Muscle of leg (tissue), 11 donors: ENCODE results near the gene SGMS2. TPM values are rescaled to one million over a fixed set of nuclear protein-coding genes. Genes with fewer than 3 reads are reported as not detected.
A peak's percentile ranks its signal among the peaks of the same experiment; 100 is the strongest.
"Not testable (repeated sequence)": the region's sequence is repeated elsewhere in the genome, so short reads cannot be mapped to it uniquely, and the experiment has no call there.

Experiments
- DNase-seq: peaks from one replicate; pipeline ENCODE4 v3.0.0; 2013
- H3K27ac ChIP-seq: one replicate; pipeline ENCODE4 v1.5.1; 2013; ENCODE audit warnings: mild to moderate bottlenecking, low read length, control low read depth
- H3K27me3 ChIP-seq: one replicate; pipeline ENCODE4 v1.6.1; 2013; ENCODE audit warnings: low read length; ENCODE audit not compliant: control insufficient read depth, insufficient read depth
- H3K36me3 ChIP-seq: one replicate; pipeline ENCODE4 v1.6.1; 2013; ENCODE audit warnings: low read length; ENCODE audit not compliant: control insufficient read depth, insufficient read depth
- H3K4me1 ChIP-seq: one replicate; pipeline ENCODE4 v1.6.1; 2013; ENCODE audit warnings: low read length; ENCODE audit not compliant: control insufficient read depth, insufficient read depth
- H3K4me3 ChIP-seq: one replicate; pipeline ENCODE4 v1.5.1; 2013; ENCODE audit warnings: low read length, control low read depth
- H3K9me3 ChIP-seq: replicated peaks from 2 replicates; pipeline ENCODE4 v1.6.1; 2013; ENCODE audit warnings: low read depth, low read length; ENCODE audit not compliant: control insufficient read depth
- WGBS: methylation state at CpG from one replicate; pipeline ENCODE4 v1.1.5; 2013; ENCODE audit warnings: missing lambda C conversion rate; ENCODE audit not compliant: insufficient coverage; 5-methylcytosine and 5-hydroxymethylcytosine counted together
- polyA plus RNA-seq, 8 donors: library from polyadenylated mRNA; unstranded; fragments of 120-200 nt; gene quantifications; one replicate each; pipeline versions ENCODE4 v1.2.1 to v1.2.3, GENCODE V29; 2013; ENCODE audit warnings: inconsistent platforms in 1 of 8, low replicate concordance in 1 of 8; ENCODE audit not compliant: insufficient read length in 8 of 8, insufficient read depth in 1 of 8
- total RNA-seq: library from RNA; stranded (reverse); fragments of 120-200 nt; gene quantifications from one replicate; pipeline ENCODE4 v1.2.4, GENCODE V29; 2013

SGMS2 gene
- total and polyA plus RNA-seq, 9 donors, result 6.9 to 14.8 (median 8.8) TPM

DNA sequence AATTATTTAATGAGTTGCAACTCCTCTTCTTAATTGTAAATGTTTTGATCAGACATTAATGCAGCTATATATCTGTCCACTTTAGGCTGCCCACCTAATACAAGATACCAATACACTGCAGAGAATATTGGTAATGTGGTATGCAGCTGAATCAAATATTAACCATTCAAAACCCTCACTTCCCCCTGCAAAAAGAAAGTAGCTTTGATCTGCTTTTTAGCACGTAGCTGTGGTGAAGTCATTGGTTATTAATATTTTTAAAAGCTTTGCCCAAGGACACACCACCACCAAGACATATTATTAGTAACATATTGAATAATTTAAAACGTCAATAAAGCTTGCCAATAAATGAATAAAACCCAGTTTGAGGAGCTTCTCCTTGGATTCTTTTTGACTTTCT lies 78.0 kb downstream of the SGMS2 start:
- no peak for DNase-seq
- H3K4me1 ChIP-seq, result no peaks in the 10 kb centered on the region
- no peak overlapping the region for H3K4me3 ChIP-seq
- H3K9me3 ChIP-seq, result no peaks in the 10 kb centered on the region
- no peaks in the 10 kb centered on the region for H3K27me3 ChIP-seq
- no CpG with 5 or more reads among the region's 2 CpGs for WGBS
- no peak overlapping the region for H3K27ac ChIP-seq
- H3K36me3 ChIP-seq, result peaks cover 2% of the 10 kb centered on the region

DNA sequence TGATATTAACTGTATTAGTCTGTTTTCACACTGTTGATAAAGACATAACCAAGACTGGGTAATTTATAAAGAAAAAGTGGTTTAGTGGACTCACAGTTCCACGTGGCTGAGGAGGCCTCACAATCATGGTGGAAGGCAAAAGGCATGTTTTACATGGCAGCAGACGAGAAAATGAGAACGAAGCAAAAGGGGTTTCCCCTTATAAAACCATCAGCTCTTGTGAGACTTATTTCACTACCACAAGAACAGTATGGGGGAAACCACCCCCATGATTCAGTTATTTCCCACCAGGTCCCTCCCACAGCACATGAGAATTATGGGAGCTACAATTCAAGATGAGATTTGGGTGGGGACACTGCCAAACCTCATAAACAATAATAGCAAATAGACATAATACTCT lies 80.3 kb downstream of the SGMS2 start:
- H3K27ac ChIP-seq, H3K9me3 ChIP-seq, H3K4me3 ChIP-seq, H3K36me3 ChIP-seq, DNase-seq, H3K4me1 ChIP-seq, H3K27me3 ChIP-seq: not testable (repeated sequence)
- 100% methylated on average over 1 of the region's 3 CpGs for WGBS

DNA sequence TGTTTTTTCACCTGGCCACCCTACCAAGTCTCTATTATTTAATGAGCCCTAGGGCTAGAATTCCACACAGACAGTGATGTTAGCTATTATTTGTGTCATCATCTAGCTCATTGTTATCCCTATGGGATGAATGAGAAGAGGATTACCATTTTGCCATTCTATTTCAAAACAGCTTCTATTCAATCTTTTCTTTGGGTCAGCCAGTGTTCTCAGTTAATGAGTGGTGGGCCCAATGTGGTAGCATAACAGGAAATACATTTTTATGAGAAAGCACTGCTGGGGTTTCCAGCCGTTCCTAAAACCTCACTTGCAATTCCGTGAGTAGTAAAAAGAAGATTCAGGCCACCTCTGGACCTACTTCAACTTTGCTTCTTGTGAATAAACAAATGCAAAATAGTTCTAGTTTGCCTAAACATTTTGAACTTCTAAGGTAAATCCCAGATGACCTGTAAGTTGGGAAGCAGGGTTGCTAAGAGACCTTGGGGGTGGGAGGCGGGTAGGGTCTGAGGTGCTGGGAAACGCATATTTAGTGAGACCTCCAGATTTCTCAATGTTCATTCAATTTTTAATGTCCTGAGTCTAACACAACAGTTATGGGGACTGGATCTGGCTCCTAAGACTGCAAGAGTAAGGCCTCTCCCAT lies 81.8 kb downstream of the SGMS2 start:
- H3K27ac ChIP-seq, result no peak overlapping the region
- 80% methylated on average over 1 of the region's 4 CpGs for WGBS
- no peak for DNase-seq
- no peak overlapping the region for H3K4me3 ChIP-seq
- H3K9me3 ChIP-seq, result no peaks in the 10 kb centered on the region
- no peaks in the 10 kb centered on the region for H3K27me3 ChIP-seq
- H3K36me3 ChIP-seq, result peaks cover 2% of the 10 kb centered on the region
- H3K4me1 ChIP-seq, result no peaks in the 10 kb centered on the region

DNA sequence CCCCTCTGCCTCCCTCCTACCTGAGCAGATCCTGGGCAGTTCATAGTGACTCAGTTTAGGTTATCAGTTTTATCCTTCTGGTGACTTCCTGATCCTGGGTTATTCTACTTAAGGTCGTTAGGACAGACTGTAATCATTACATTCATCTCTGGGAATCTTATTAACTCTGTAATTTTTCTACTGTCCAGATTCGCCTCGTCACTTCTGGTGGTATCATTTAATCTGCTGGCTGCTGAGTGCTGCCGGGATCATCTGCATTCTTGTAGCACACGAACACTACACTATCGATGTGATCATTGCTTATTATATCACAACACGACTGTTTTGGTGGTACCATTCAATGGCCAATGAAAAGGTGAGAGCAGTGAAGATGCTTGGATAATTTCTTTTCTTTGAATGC lies 83.6 kb downstream of the SGMS2 start:
- Histone ChIP-seq H3K4me3 (no peak overlapping the region), H3K36me3 (no peaks in the 10 kb centered on the region), H3K27ac (no peak overlapping the region), H3K27me3 (no peaks in the 10 kb centered on the region), H3K4me1 (no peaks in the 10 kb centered on the region), H3K9me3 (no peaks in the 10 kb centered on the region)
- DNase-seq, result no peak
- 92% methylated on average over 2 of the region's 7 CpGs for WGBS

DNA sequence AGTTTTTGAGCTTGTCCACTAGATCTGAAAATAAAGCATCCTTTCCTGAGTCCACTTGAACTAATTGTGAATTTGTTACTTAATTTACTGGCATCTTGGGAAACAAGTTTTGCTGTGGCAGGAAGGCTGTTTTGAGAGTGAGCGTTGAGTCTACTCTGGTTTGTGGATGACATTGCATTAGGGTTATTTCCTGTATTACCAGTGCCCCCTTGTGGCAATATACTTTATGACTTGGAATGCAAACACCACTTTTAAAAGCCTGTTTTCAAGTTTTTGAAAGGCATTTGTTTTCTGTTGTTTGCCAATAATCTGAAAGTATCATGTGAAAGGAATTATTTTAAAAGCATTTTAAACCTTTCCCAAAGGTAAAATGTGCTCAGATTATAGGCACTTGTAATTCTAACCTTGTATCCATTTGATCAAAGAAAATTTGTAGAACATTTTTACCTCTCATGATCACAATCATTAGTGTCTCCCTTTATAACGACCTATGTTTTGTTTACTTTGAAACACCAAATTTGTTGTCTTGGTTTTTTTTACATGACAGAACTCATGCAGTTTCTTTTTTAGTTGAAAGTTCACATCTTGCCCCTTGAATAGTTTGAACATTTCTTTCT lies 88.7 kb downstream of the SGMS2 start:
- Histone ChIP-seq H3K4me1 (no peaks in the 10 kb centered on the region), H3K27me3 (no peaks in the 10 kb centered on the region), H3K4me3 (no peak overlapping the region), H3K9me3 (no peaks in the 10 kb centered on the region), H3K36me3 (no peaks in the 10 kb centered on the region), H3K27ac (no peak overlapping the region)
- DNase-seq, result peak; percentile 83
- WGBS, result 20% methylated on average over 1 of the region's 2 CpGs

DNA sequence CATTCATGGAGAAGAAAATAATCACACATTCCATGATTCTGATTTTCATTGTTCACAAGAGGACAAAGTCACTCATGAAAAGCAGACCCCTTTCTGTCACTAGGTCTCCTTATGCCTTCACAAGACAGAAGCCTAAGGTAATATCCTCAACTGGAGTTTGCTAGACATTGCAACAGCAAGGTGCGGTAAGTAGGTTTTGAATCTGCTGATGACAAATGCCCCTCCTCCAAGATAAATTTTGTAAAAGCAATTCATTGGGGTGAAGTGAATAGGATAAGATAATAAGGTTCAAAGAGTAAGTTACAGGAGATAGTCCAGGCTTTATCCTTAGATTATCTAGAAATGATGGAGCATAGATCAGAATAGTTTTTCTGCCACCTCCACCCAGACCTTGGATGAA lies 90.5 kb downstream of the SGMS2 start:
- no peaks in the 10 kb centered on the region for H3K36me3 ChIP-seq
- no peak overlapping the region for H3K27ac ChIP-seq
- H3K4me1 ChIP-seq, result no peaks in the 10 kb centered on the region
- H3K4me3 ChIP-seq, result no peak overlapping the region
- DNase-seq, result no peak
- WGBS, result no CpG with 5 or more reads among the region's 1 CpG
- no peaks in the 10 kb centered on the region for H3K27me3 ChIP-seq
- peaks cover 2% of the 10 kb centered on the region for H3K9me3 ChIP-seq

DNA sequence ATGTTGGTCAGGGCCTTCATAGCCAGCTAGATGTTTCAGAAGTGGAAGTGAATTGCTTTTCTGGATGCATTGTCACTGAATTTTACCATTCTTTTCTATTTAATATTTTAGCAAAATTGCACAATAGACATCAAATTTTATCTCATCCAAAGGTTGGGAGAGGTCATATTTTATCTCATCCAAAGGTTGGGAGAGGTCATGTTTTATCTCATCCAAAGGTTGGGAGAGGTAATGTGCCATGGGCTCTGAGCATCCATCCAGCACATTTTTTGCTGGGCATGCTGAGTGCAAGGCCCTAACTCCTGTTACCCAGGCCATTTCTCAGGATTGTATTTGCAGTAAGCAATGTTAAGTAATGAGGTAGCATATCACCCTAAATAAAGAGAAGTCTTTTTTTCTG lies 91.9 kb downstream of the SGMS2 start:
- Histone ChIP-seq H3K4me1 (no peaks in the 10 kb centered on the region), H3K4me3 (no peak overlapping the region), H3K9me3 (peaks cover 5% of the 10 kb centered on the region), H3K27ac (no peak overlapping the region), H3K36me3 (no peaks in the 10 kb centered on the region), H3K27me3 (no peaks in the 10 kb centered on the region)
- no peak for DNase-seq

DNA sequence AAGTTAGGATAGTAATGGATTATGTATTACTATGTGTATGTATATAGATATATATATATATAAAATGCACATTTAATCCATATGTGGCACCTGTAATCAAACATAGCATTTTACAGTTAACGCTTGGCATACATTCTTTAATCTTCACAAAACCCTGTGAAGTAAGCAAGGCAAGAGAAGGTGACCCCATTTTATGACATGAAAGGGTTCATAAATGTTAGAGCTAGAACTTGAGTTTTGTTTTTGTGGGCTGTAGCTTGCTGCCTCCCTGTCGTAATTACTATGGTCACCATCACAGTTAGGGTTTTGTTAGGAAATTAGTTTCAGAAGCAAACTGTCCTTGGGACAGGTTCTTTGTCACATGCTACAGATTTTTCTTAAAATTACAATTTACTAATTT lies 92.8 kb downstream of the SGMS2 start:
- Histone ChIP-seq H3K36me3 (no peaks in the 10 kb centered on the region), H3K27me3 (no peaks in the 10 kb centered on the region), H3K9me3 (peaks cover 5% of the 10 kb centered on the region), H3K4me3 (no peak overlapping the region), H3K4me1 (no peaks in the 10 kb centered on the region), H3K27ac (no peak overlapping the region)
- no peak for DNase-seq
- no CpG with 5 or more reads among the region's 2 CpGs for WGBS

DNA sequence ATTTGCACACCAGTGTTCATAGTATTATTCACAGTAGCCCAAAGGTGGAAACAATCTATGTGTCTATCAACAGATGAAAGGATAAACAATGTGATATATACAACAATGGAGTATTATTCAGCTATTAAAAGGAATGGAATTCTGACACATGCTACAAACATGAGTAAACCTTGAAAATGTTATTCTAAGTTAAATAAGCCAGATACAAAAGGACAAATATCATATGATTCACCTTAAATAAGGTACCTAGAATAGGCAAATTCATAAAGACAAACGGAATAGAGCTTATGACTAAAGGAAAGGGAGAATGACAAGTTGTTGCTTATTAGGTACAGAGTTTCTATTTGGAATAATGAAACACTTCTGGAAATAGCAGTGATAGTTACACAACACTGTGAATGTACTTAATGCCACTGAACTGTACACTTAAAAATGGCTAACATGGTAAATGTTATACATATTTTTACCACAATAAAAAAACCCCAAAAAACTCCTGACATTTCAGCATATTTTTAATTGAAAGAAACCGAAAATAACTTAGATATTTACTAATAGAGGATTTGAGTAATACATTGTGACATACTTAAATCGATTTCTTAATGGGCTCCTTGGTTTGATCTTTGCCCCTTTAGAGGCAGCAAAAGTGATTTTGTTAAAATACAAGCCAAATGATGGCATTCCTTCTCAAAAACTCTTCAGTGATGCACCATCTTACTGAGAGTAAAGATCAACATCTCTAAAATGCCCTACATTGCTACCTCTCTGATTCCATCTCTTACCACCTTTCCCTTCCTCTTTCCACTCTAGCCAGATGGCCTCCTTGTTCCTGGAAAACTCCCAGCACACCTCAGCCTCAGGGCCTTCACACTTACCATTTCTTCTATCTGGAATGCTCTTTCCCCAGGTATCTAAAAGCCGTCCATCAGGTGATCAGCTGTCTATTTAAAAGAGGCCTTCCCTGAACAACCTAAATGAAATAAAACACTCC lies 98.0 kb downstream of the SGMS2 start:
- no peak for DNase-seq
- H3K4me1 ChIP-seq, result no peaks in the 10 kb centered on the region
- H3K9me3 ChIP-seq, result peaks cover 5% of the 10 kb centered on the region
- no peaks in the 10 kb centered on the region for H3K27me3 ChIP-seq
- H3K27ac ChIP-seq, result no peak overlapping the region
- no peaks in the 10 kb centered on the region for H3K36me3 ChIP-seq
- WGBS, result 100% methylated on average over 1 of the region's 4 CpGs
- no peak overlapping the region for H3K4me3 ChIP-seq

DNA sequence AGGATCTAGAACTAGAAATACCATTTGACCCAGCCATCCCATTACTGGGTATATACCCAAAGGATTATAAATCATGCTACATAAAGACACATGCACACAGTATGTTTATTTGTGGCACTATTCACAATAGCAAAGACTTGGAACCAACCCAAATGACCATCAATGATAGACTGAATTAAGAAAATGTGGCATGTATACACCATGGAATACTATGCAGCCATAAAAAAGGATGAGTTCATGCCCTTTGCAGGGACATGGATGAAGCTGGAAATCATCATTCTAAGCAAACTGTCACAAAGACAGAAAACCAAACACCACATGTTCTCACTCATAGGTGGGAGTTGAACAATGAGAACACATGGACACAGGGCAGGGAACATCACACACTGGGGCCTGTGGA lies 101.0 kb downstream of the SGMS2 start:
- not testable (repeated sequence) for H3K36me3 ChIP-seq, H3K27me3 ChIP-seq, DNase-seq, H3K9me3 ChIP-seq, H3K4me1 ChIP-seq, H3K4me3 ChIP-seq, H3K27ac ChIP-seq
